Measurements from ENCODE around the gene DBH. TPM values are rescaled to one million over a fixed set of nuclear protein-coding genes. Genes with fewer than 3 reads are reported as not detected.

The DBH gene
- total RNA-seq, 1 donor from 2014 or later = not detected

- no peaks in the 10 kb centered on the region for H3K36me3 Mint-ChIP-seq (ENCODE audit: unreplicated experiment)
- no peak overlapping the region for H3K27ac Mint-ChIP-seq (ENCODE audit: unreplicated experiment)
- H3K4me1 Mint-ChIP-seq (ENCODE audit: unreplicated experiment) = peaks cover 10% of the 10 kb centered on the region
- H3K4me3 Mint-ChIP-seq (ENCODE audit: unreplicated experiment) = no peak overlapping the region
- TF ChIP-seq CTCF (IDR thresholded peaks at IDR 0.05) = no peak
- no peak for DNase-seq (ENCODE audit: extremely low spot score, unreplicated experiment)
- no peaks in the 10 kb centered on the region for H3K9me3 Mint-ChIP-seq (ENCODE audit: unreplicated experiment)
- peaks cover 45% of the 10 kb centered on the region for H3K27me3 Mint-ChIP-seq (ENCODE audit: unreplicated experiment)
Observed at GRCh38 chr9:133653638-133654037, 17.5 kb downstream of the DBH start.

DNA sequence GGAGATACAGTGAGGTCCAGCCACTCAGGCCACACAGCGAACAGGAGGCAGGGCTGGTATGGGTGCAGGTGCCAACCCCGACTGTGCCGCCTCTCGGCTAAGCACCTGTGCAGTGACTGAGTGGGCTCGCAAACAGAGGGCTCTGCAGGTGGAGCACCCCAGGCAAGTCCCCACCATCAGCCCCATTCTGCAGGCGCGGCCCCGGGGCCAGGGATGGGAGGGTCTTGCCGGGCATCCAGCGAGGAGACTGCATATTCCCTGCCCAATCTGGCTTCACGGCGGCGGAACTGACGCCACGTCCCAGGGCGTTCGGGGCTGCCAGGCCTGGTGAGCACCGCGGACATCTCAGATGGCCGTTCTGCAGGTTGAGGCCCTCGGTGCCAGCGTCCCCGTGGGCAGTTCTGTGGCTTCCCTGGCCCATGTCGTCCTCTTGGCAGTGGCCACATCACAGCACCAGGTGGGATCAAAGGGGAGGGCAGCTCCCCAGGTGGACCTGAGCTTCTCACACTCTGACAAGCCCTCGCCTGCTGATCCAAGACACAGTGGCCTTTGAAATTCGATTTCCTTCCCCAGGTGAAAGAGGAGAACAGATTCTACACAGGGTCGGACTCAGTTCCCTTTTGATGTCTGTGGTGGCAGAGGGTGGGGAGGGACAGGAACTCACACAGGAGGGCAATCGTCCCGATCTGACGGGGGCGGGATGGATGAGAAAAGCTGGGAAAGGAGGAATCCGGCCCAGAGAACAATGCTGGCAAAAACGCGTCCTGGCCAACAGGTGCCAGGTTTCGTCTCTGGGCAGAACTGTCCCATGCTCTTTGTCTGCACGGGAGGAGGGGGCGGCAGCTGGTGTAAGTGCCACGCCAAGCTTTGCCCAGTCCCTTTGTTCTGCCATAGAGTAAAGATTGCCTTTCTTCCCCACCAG, 18.8 kb downstream of the DBH start:
- H3K27ac Mint-ChIP-seq (ENCODE audit: unreplicated experiment) = no peak overlapping the region
- H3K27me3 Mint-ChIP-seq (ENCODE audit: unreplicated experiment) = peaks cover 34% of the 10 kb centered on the region
- H3K4me3 Mint-ChIP-seq (ENCODE audit: unreplicated experiment) = no peak overlapping the region
- TF ChIP-seq CTCF (IDR thresholded peaks at IDR 0.05) = no peak
- no peaks in the 10 kb centered on the region for H3K36me3 Mint-ChIP-seq (ENCODE audit: unreplicated experiment)
- no peak for DNase-seq (ENCODE audit: extremely low spot score, unreplicated experiment)
- peaks cover 18% of the 10 kb centered on the region for H3K4me1 Mint-ChIP-seq (ENCODE audit: unreplicated experiment)
- H3K9me3 Mint-ChIP-seq (ENCODE audit: unreplicated experiment) = no peaks in the 10 kb centered on the region

DNA sequence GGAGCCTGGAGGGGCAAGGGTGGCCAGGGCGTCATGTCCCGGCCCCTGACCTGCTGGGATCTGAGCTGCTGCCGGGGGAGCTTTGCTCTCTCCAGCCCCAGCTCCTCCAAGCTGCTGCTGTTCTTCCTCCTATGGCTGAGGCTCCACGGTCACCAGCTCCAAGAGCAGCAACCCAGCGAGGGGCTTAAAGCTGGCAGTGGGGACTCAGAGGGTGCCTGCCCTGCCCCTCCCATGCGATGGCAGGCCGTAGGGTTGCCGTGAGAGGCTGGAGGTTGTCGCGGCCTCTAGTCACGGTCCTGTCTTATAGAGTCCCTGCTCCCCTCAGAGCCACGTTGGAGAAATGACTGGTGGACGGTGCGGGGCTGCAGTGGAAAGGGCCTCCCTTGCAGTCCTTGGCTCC, 19.5 kb downstream of the DBH start:
- Mint-ChIP-seq H3K27ac (ENCODE audit: unreplicated experiment) (no peak overlapping the region), H3K4me1 (ENCODE audit: unreplicated experiment) (peaks cover 18% of the 10 kb centered on the region), H3K9me3 (ENCODE audit: unreplicated experiment) (no peaks in the 10 kb centered on the region), H3K4me3 (ENCODE audit: unreplicated experiment) (no peak overlapping the region), H3K27me3 (ENCODE audit: unreplicated experiment) (peaks cover 30% of the 10 kb centered on the region), H3K36me3 (ENCODE audit: unreplicated experiment) (no peaks in the 10 kb centered on the region)
- no peak for DNase-seq (ENCODE audit: extremely low spot score, unreplicated experiment)
- TF ChIP-seq CTCF (IDR thresholded peaks at IDR 0.05) = no peak

DNA sequence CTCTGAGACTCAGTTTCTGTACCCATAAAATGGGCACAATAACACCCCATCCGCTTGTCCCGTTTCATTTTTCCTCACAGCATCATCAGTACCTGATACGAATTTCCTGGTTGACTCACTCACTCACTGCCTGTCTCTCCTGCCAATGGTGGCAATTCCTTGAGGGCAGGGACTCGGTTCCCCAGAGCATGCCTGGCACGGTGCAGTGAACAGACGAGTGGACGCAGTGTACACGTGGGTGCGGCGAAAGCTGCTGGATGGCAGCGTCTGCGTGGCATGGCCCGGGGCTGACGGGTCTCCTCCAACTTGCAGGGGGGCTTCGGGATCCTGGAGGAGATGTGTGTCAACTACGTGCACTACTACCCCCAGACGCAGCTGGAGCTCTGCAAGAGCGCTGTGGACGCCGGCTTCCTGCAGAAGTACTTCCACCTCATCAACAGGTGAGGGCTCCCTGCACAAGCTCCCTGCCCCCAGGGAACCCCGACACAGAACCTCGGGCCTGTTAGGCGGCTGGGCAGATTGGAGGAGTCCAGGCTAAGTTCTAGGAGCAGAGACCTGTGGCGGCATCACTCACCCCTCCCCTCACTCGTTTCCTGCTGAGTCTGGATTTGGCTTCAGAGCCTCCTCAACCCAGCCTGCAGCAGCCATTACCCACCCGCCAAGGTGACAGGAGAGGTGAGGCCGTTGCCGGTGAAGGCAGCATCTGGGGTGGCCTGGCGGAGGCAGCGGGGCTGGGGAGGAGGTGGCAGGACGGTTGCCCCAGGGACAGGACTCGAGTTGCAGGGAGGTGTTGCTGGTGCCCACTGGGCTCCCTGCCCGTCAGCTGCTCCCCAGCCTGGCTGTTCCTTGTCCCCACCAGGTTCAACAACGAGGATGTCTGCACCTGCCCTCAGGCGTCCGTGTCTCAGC, 20.3 kb downstream of the DBH start:
- TF ChIP-seq CTCF (IDR thresholded peaks at IDR 0.05) = no peak
- Mint-ChIP-seq H3K4me3 (ENCODE audit: unreplicated experiment) (no peak overlapping the region), H3K27ac (ENCODE audit: unreplicated experiment) (no peak overlapping the region), H3K27me3 (ENCODE audit: unreplicated experiment) (peaks cover 33% of the 10 kb centered on the region), H3K4me1 (ENCODE audit: unreplicated experiment) (peaks cover 18% of the 10 kb centered on the region), H3K36me3 (ENCODE audit: unreplicated experiment) (no peaks in the 10 kb centered on the region), H3K9me3 (ENCODE audit: unreplicated experiment) (no peaks in the 10 kb centered on the region)
- no peak for DNase-seq (ENCODE audit: extremely low spot score, unreplicated experiment)
